Mesendoderm (in vitro differentiated cells): Measurements from ENCODE around the gene COL4A2.
"Not testable (repeated sequence)": the region's sequence is repeated elsewhere in the genome, so short reads cannot be mapped to it uniquely, and the experiment has no call there.

Experiments used
- DNase-seq: peaks from one replicate; pipeline ENCODE4 v3.0.0; 2013
- H2AK5ac ChIP-seq: 2 replicates; pipeline ENCODE4 v1.6.1; 2013; ENCODE audit warnings: low read length, inconsistent platforms
- H2BK120ac ChIP-seq: 2 replicates; pipeline ENCODE4 v1.6.1; 2013; ENCODE audit warnings: low read depth, mild to moderate bottlenecking, low read length, moderate library complexity, mixed read lengths
- H2BK15ac ChIP-seq: replicated peaks from 2 replicates; pipeline ENCODE4 v1.6.1; 2013; ENCODE audit warnings: low read depth, mild to moderate bottlenecking, moderate library complexity
- H2BK5ac ChIP-seq: 2 replicates; pipeline ENCODE4 v1.6.1; 2013; ENCODE audit warnings: low read length, inconsistent platforms
- H3K18ac ChIP-seq: 2 replicates; pipeline ENCODE4 v1.6.1; 2013; ENCODE audit warnings: mild to moderate bottlenecking, low read length, mixed read lengths
- H3K23ac ChIP-seq: one replicate; pipeline ENCODE4 v1.6.1; 2013; ENCODE audit warnings: low read length
- H3K27ac ChIP-seq: 2 replicates; pipeline ENCODE4 v1.5.1; 2013; ENCODE audit warnings: low read depth, mild to moderate bottlenecking, inconsistent platforms, low read length, moderate library complexity
- H3K27me3 ChIP-seq: 2 replicates; pipeline ENCODE4 v1.6.1; 2013; ENCODE audit warnings: low read length, control low read depth, mild to moderate bottlenecking, inconsistent platforms; ENCODE audit not compliant: insufficient read depth, poor library complexity
- H3K36me3 ChIP-seq: 2 replicates; pipeline ENCODE4 v1.6.1; 2013; ENCODE audit warnings: low read length, inconsistent platforms; ENCODE audit not compliant: control insufficient read depth, insufficient read depth
- H3K4ac ChIP-seq: one replicate; pipeline ENCODE4 v1.6.1; 2013; ENCODE audit warnings: low read depth, mild to moderate bottlenecking, low read length, moderate library complexity
- H3K4me1 ChIP-seq: 2 replicates; pipeline ENCODE4 v1.6.1; 2013; ENCODE audit warnings: low read depth, low read length, inconsistent platforms; ENCODE audit not compliant: control insufficient read depth
- H3K4me2 ChIP-seq: 2 replicates; pipeline ENCODE4 v1.6.1; 2013; ENCODE audit warnings: low read length
- H3K4me3 ChIP-seq: 2 replicates; pipeline ENCODE4 v1.5.1; 2013; ENCODE audit warnings: mild to moderate bottlenecking, low read length
- H3K56ac ChIP-seq: one replicate; pipeline ENCODE4 v1.6.1; 2013; ENCODE audit warnings: low read length
- H3K79me1 ChIP-seq: 2 replicates; pipeline ENCODE4 v1.6.1; 2013; ENCODE audit warnings: low read length, inconsistent platforms
- H3K79me2 ChIP-seq: 2 replicates; pipeline ENCODE4 v1.6.1; 2013; ENCODE audit warnings: mild to moderate bottlenecking, low read length; ENCODE audit not compliant: control insufficient read depth, insufficient read depth
- H3K9ac ChIP-seq: 2 replicates; pipeline ENCODE4 v1.6.1; 2013; ENCODE audit warnings: low read length, inconsistent platforms
- H4K5ac ChIP-seq: one replicate; pipeline ENCODE4 v1.6.1; 2013; ENCODE audit warnings: low read length
- H4K8ac ChIP-seq: one replicate; pipeline ENCODE4 v1.6.1; 2013; ENCODE audit warnings: low read depth, mild to moderate bottlenecking, control low read depth, low read length, moderate library complexity
- WGBS: extraction: QIAGEN DNeasy Blood & Tissue Kit; methylation state at CpG from one replicate; pipeline ENCODE4 v1.1.7; 2013; ENCODE audit warnings: low lambda C conversion rate, missing lambda C conversion rate; ENCODE audit not compliant: insufficient coverage; ENCODE audit errors: extremely low coverage; 5-methylcytosine and 5-hydroxymethylcytosine counted together

Gene COL4A2

DNA sequence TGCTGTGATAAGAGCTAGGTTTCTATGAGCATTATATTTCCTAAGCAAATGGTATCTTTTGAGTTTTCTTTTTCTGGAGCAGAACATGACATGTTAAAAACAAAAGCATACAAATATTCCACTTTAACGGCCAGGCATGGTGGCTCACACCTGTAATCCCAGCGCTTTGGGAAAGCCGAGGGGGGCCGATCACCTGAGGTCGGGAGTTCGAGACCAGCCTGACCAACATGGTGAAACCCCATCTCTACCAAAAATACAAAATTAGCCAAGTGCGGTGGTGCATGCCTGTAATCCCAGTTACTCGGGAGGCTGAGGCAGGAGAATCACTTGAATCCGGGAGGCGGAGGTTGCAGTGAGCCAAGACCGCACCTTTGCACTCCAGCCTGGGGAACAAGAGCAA lies 146.0 kb downstream of the COL4A2 start:
- H3K56ac ChIP-seq, H3K9ac ChIP-seq, H3K4me3 ChIP-seq, H3K27ac ChIP-seq, H3K23ac ChIP-seq, H3K27me3 ChIP-seq, H3K4ac ChIP-seq, H3K18ac ChIP-seq, H3K36me3 ChIP-seq, H2BK120ac ChIP-seq, H3K4me2 ChIP-seq, H2BK15ac ChIP-seq, H3K79me1 ChIP-seq, H4K8ac ChIP-seq, H2BK5ac ChIP-seq, H3K4me1 ChIP-seq, H2AK5ac ChIP-seq, H3K79me2 ChIP-seq, DNase-seq, H4K5ac ChIP-seq: not testable (repeated sequence)
- no CpG with 5 or more reads among the region's 11 CpGs for WGBS

DNA sequence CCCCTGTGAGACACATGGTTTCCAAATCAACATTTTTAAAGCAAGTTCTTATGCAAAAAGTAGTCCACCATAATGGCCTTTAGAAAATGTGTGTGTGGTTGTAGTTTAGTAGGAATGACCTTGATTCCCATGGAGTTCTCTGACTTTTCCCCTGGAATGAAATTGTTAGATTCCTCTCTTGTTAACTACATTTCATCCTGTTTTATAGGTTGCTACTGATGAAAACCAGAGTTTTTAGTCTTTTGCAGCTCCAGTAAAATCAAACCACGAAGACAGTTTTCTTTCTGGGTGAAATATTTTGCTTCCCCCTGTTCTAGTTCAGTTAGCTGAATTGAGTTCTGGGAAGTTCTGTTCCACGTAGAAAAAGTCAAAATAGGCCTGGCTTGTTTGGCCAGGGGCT lies 146.7 kb downstream of the COL4A2 start:
- no peak overlapping the region for H3K9ac ChIP-seq
- H2BK5ac ChIP-seq: no peak overlapping the region
- H3K27ac ChIP-seq: no peak overlapping the region
- no peak overlapping the region for H3K4ac ChIP-seq
- no peak overlapping the region for H3K56ac ChIP-seq
- H2BK120ac ChIP-seq: no peak overlapping the region
- H3K79me1 ChIP-seq: no peaks in the 10 kb centered on the region
- no peak for DNase-seq
- no peak overlapping the region for H3K4me2 ChIP-seq
- no peak overlapping the region for H2AK5ac ChIP-seq
- H4K5ac ChIP-seq: no peak overlapping the region
- no peak overlapping the region for H2BK15ac ChIP-seq
- no peak overlapping the region for H4K8ac ChIP-seq
- no peak overlapping the region for H3K4me3 ChIP-seq
- H3K27me3 ChIP-seq: no peaks in the 10 kb centered on the region
- H3K18ac ChIP-seq: no peak overlapping the region
- no peaks in the 10 kb centered on the region for H3K36me3 ChIP-seq
- H3K79me2 ChIP-seq: no peaks in the 10 kb centered on the region
- no CpG with 5 or more reads among the region's 2 CpGs for WGBS
- no peak overlapping the region for H3K23ac ChIP-seq
- no peaks in the 10 kb centered on the region for H3K4me1 ChIP-seq

DNA sequence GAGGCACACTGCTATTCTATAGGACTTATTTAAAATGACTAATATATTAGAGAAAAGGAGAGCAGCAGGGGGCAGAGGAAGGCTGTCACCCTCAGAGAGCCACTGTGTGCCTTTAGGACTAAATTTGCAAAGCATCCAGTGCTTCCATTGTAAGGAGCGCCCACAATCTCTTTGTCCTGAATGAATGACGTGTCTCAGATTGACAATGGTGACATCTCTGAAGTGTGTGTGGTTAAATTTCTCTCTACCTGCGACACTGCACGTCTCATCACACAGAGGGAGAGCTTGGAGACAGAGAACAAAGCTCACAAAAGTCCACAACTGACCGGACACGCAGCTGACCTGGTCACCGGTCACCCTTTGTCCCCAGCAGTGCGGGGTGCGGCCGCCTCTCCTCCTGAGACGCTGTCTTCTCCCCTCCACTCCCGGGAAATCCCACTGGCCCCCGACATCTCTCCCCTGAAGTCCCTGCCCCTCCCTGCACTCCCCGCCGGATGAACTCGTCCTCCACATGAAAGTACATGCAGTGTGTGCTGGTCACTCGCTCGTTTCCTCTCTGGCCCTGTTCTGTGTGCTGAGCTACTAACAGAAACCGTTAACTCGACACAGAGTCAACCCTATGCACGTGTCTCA lies 147.3 kb downstream of the COL4A2 start:
- no peak overlapping the region for H3K27ac ChIP-seq
- no peak overlapping the region for H3K18ac ChIP-seq
- no peak overlapping the region for H3K4me3 ChIP-seq
- H3K79me2 ChIP-seq: no peaks in the 10 kb centered on the region
- H2BK120ac ChIP-seq: no peak overlapping the region
- H4K8ac ChIP-seq: no peak overlapping the region
- H3K79me1 ChIP-seq: no peaks in the 10 kb centered on the region
- no peaks in the 10 kb centered on the region for H3K4me1 ChIP-seq
- peak overlapping the region; percentile 58 for H3K56ac ChIP-seq
- no peak overlapping the region for H4K5ac ChIP-seq
- no peak for DNase-seq
- H3K9ac ChIP-seq: no peak overlapping the region
- H3K4me2 ChIP-seq: no peak overlapping the region
- no peak overlapping the region for H2BK5ac ChIP-seq
- H3K23ac ChIP-seq: no peak overlapping the region
- no peak overlapping the region for H2BK15ac ChIP-seq
- no peak overlapping the region for H2AK5ac ChIP-seq
- H3K27me3 ChIP-seq: no peaks in the 10 kb centered on the region
- no CpG with 5 or more reads among the region's 21 CpGs for WGBS
- H3K36me3 ChIP-seq: peaks cover 4% of the 10 kb centered on the region
- no peak overlapping the region for H3K4ac ChIP-seq

DNA sequence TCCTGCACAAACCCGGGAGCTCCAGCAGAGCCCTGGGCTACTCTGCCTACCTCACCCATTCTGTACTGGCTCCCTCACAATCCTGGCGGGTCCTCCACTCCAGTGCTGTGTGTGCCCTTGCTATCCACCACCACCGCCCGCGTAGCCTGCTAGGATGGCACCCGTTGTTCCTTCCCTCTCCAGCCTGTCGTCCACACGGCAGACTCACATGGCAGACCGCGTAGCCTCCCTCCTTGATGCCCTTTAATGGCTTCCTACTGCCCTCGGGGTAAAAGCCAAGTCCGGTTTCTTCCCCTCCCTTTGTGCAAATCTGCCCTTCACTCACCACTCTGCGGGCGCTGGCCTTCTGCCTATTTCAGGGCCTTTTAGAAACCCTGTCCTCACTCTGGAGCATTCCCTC lies 147.9 kb downstream of the COL4A2 start:
- no peak overlapping the region for H3K4ac ChIP-seq
- H3K79me1 ChIP-seq: no peaks in the 10 kb centered on the region
- H3K18ac ChIP-seq: no peak overlapping the region
- H3K36me3 ChIP-seq: peaks cover 4% of the 10 kb centered on the region
- no peak overlapping the region for H2BK120ac ChIP-seq
- H3K27me3 ChIP-seq: no peaks in the 10 kb centered on the region
- H3K4me2 ChIP-seq: no peak overlapping the region
- no peak overlapping the region for H3K9ac ChIP-seq
- H4K8ac ChIP-seq: no peak overlapping the region
- H3K4me3 ChIP-seq: no peak overlapping the region
- no peak overlapping the region for H2AK5ac ChIP-seq
- no peaks in the 10 kb centered on the region for H3K79me2 ChIP-seq
- H2BK5ac ChIP-seq: no peak overlapping the region
- no peak overlapping the region for H4K5ac ChIP-seq
- no peak overlapping the region for H3K23ac ChIP-seq
- no peak for DNase-seq
- H3K4me1 ChIP-seq: no peaks in the 10 kb centered on the region
- peak overlapping the region; percentile 58 for H3K56ac ChIP-seq
- WGBS: no CpG with 5 or more reads among the region's 14 CpGs
- no peak overlapping the region for H2BK15ac ChIP-seq
- no peak overlapping the region for H3K27ac ChIP-seq

DNA sequence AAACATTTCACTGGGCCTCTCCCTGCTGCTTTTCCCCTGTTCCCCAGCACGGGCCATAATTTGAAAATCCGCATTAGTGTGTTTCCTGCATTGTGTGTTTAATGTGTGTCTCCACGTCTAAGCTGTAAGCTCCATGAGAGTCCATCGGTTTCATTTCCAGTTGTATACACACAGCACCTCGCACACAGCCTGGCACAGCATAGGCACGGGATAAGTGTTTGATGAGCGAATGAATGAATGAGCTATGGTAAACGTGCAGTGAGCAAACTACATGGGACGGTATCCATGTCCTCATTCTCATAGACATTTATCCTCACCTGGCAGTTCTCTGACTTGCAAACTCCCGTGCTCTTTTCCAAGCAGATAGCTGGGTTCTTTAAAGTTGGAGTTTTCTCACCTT lies 148.4 kb downstream of the COL4A2 start:
- no peak overlapping the region for H3K9ac ChIP-seq
- H3K56ac ChIP-seq: no peak overlapping the region
- H4K5ac ChIP-seq: no peak overlapping the region
- DNase-seq: no peak
- WGBS: no CpG with 5 or more reads among the region's 10 CpGs
- no peaks in the 10 kb centered on the region for H3K79me2 ChIP-seq
- H3K4me3 ChIP-seq: no peak overlapping the region
- H3K23ac ChIP-seq: no peak overlapping the region
- peaks cover 4% of the 10 kb centered on the region for H3K36me3 ChIP-seq
- H2BK120ac ChIP-seq: no peak overlapping the region
- H3K4me1 ChIP-seq: no peaks in the 10 kb centered on the region
- no peak overlapping the region for H3K18ac ChIP-seq
- no peak overlapping the region for H3K27ac ChIP-seq
- H2BK5ac ChIP-seq: no peak overlapping the region
- no peak overlapping the region for H2BK15ac ChIP-seq
- no peaks in the 10 kb centered on the region for H3K79me1 ChIP-seq
- H4K8ac ChIP-seq: no peak overlapping the region
- H2AK5ac ChIP-seq: no peak overlapping the region
- no peak overlapping the region for H3K4me2 ChIP-seq
- no peaks in the 10 kb centered on the region for H3K27me3 ChIP-seq
- H3K4ac ChIP-seq: no peak overlapping the region

- WGBS: no CpG with 5 or more reads among the region's 10 CpGs
- Histone ChIP-seq H3K4me3 (no peak overlapping the region), H2BK120ac (no peak overlapping the region)
Measured at GRCh38 chr13:110455941-110456340, 148.9 kb downstream of the COL4A2 start.

More at GRCh38 chr13:110455941-110456340, 148.9 kb downstream of the COL4A2 start:
- no peak overlapping the region for H4K8ac ChIP-seq
- H3K9ac ChIP-seq: no peak overlapping the region
- H3K79me2 ChIP-seq: no peaks in the 10 kb centered on the region
- H3K36me3 ChIP-seq: peaks cover 4% of the 10 kb centered on the region
- peak overlapping the region; percentile 65 for H3K56ac ChIP-seq
- no peak overlapping the region for H4K5ac ChIP-seq
- no peak overlapping the region for H2BK5ac ChIP-seq
- H3K79me1 ChIP-seq: no peaks in the 10 kb centered on the region
- H3K4me1 ChIP-seq: no peaks in the 10 kb centered on the region
- H3K27me3 ChIP-seq: no peaks in the 10 kb centered on the region
- H3K18ac ChIP-seq: no peak overlapping the region
- no peak overlapping the region for H2AK5ac ChIP-seq
- peak; percentile 99 for DNase-seq
- H3K4me2 ChIP-seq: no peak overlapping the region
- H3K4ac ChIP-seq: no peak overlapping the region
- H3K27ac ChIP-seq: no peak overlapping the region
- no peak overlapping the region for H2BK15ac ChIP-seq
- no peak overlapping the region for H3K23ac ChIP-seq
